Right lobe of liver (tissue), 4 donors: Measurements from ENCODE around the gene CNPY1.

ENCODE experiments used
- CTCF ChIP-seq, 4 donors: fragments of 200-600 bp in 3 of 4; fragments of 450-650 bp in 1 of 4; IDR thresholded peaks; one replicate each; pipeline versions ENCODE4 v1.5.1 to v1.8.0; 2016 to 2022; ENCODE audit warnings: antibody characterized with exemption in 4 of 4, mild to moderate bottlenecking in 2 of 4
- POLR2A ChIP-seq: fragments of 450-650 bp; IDR thresholded peaks from one replicate; pipeline ENCODE4 v1.6.1; 2017; ENCODE audit warnings: antibody characterized with exemption, mild to moderate bottlenecking
- donor health status: DM: no; HTN: no; CAD: no.
- donor health status: DM: no; HTN: no; CAD: no.
- donor health status: DM: no; HTN: yes; CAD: no.

GRCh38 chr7:155489862-155490696 lies 56.3 kb downstream of the CNPY1 start:
- TF ChIP-seq CTCF (IDR thresholded peaks at IDR 0.05) (no peak), POLR2A (no peak)
